HepG2 (cell line): Measurements from ENCODE around the gene CCDC142. TPM values are rescaled to one million over a fixed set of nuclear protein-coding genes. Genes with fewer than 3 reads are reported as not detected.

ENCODE experiments used
- ETV5 ChIP-seq: IDR thresholded peaks from 2 replicates; pipeline ENCODE4 v1.6.1; 2018; ENCODE audit warnings: missing biosample characterization, missing genetic modification reagents, inconsistent platforms, borderline replicate concordance
- FUBP1 ChIP-seq: sonication (generic); formaldehyde crosslinking; IDR thresholded peaks from 2 replicates; pipeline ENCODE4 v1.5.1; 2020; ENCODE audit warnings: missing genetic modification reagents, mild to moderate bottlenecking, borderline replicate concordance
- HMG20B ChIP-seq: conservative IDR thresholded peaks from 2 replicates; pipeline ENCODE4 v1.6.1; 2016; ENCODE audit warnings: missing genetic modification reagents, missing compliant biosample characterization
- IKZF1 ChIP-seq: fragments of 450-650 bp; IDR thresholded peaks from 2 replicates; pipeline ENCODE4 v1.7.1; 2016
- KDM3A ChIP-seq: IDR thresholded peaks from 2 replicates; pipeline ENCODE4 v1.6.1; 2018; ENCODE audit warnings: low read depth, missing compliant biosample characterization
- MAX ChIP-seq: IDR thresholded peaks from 2 replicates; pipeline ENCODE4 v1.6.1; 2012; ENCODE audit warnings: inconsistent platforms
- SNAPC5 ChIP-seq: sonication (generic); formaldehyde crosslinking; IDR thresholded peaks from 2 replicates; pipeline ENCODE4 v1.8.1; 2023; ENCODE audit warnings: mild to moderate bottlenecking, missing genetic modification reagents, borderline replicate concordance
- TFE3 ChIP-seq: IDR thresholded peaks from 2 replicates; pipeline ENCODE4 v1.6.1; 2016
- ZBTB20 ChIP-seq: sonication (generic); formaldehyde crosslinking; IDR thresholded peaks from 2 replicates; pipeline ENCODE4 v1.8.1; 2023; ENCODE audit warnings: missing genetic modification reagents, low read depth, mild to moderate bottlenecking, borderline replicate concordance
- ZBTB34 ChIP-seq: sonication (generic); formaldehyde crosslinking; IDR thresholded peaks from 2 replicates; pipeline ENCODE4 v1.8.0; 2022; ENCODE audit warnings: mild to moderate bottlenecking, missing genetic modification reagents
- ZNF225 ChIP-seq: sonication (generic); formaldehyde crosslinking; IDR thresholded peaks from 2 replicates; pipeline ENCODE4 v1.4.0; 2020; ENCODE audit warnings: mild to moderate bottlenecking, missing genetic modification reagents
- ZNF383 ChIP-seq: sonication (generic); formaldehyde crosslinking; IDR thresholded peaks from 2 replicates; pipeline ENCODE4 v1.4.0; 2020; ENCODE audit warnings: missing genetic modification reagents, mild to moderate bottlenecking, borderline replicate concordance
- ZNF639 ChIP-seq: conservative IDR thresholded peaks from 2 replicates; pipeline ENCODE4 v1.6.1; 2018; ENCODE audit warnings: missing genetic modification reagents
- ZNF687 ChIP-seq: sonication (generic); formaldehyde crosslinking; IDR thresholded peaks from 2 replicates; pipeline ENCODE4 v1.5.1; 2020; ENCODE audit warnings: mild to moderate bottlenecking, missing genetic modification reagents, moderate library complexity
- ZNF768 ChIP-seq: sonication (generic); formaldehyde crosslinking; IDR thresholded peaks from 2 replicates; pipeline ENCODE4 v1.4.0; 2020; ENCODE audit warnings: missing genetic modification reagents
- ZNF816 ChIP-seq: sonication (generic); formaldehyde crosslinking; IDR thresholded peaks from 2 replicates; pipeline ENCODE4 v1.8.0; 2022; ENCODE audit warnings: missing genetic modification reagents, mild to moderate bottlenecking, borderline replicate concordance
- polyA plus RNA-seq, 8 experiments: library from polyadenylated mRNA; depleted of rRNA in 3 of 8; stranded (reverse) in 7 of 8; unstranded in 1 of 8; fragments of >200 nt; fragmentation: Illumina TruSeq in 4 of 8; extraction: Trizol in 4 of 8; gene quantifications; 2 replicates each; pipeline versions ENCODE4 v1.2.1 to v1.2.3, GENCODE V29; 2011 to 2016; ENCODE audit warnings: low read depth in 4 of 8, missing spikeins in 1 of 8, mixed read lengths in 1 of 8; ENCODE audit not compliant: insufficient read depth in 1 of 8
- total RNA-seq, 5 experiments: library from RNA; depleted of rRNA; stranded (reverse); fragments of >200 nt; fragmentation: Illumina TruSeq; extraction: Trizol; gene quantifications; 2 replicates each; pipeline ENCODE4 v1.2.3, GENCODE V29; 2016; ENCODE audit warnings: low read depth in 1 of 5

Gene CCDC142
- total and polyA plus RNA-seq, 2 of the 13 experiments (the other 11 are each of a cell fraction or from before 2014, with no cell fraction given) = 14.7 to 30.4 TPM

GRCh38 chr2:74512744-74513604, 30.2 kb upstream of the CCDC142 start (continued):
- TF ChIP-seq ZBTB34 (CRISPR knock-in tag) (no peak), KDM3A (CRISPR knock-in tag) (peak; percentile 58; the same call in 1 of the 2 replicates), ZNF383 (CRISPR knock-in tag) (no peak), ZBTB20 (peak; percentile 43; the same call in 1 of the 2 replicates), HMG20B (CRISPR knock-in tag) (0 out of 2 replicates have a peak, but pooled peaks have one; percentile 8), ZNF639 (CRISPR knock-in tag) (no peak), TFE3 (CRISPR knock-in tag) (peak; percentile 35; the same call in 1 of the 2 replicates), MAX (peak; percentile 75), FUBP1 (CRISPR knock-in tag) (no peak), ZNF816 (CRISPR knock-in tag) (no peak), ZNF687 (CRISPR knock-in tag) (peak; percentile 83), SNAPC5 (CRISPR knock-in tag) (peak; percentile 60; the same call in 1 of the 2 replicates), ZNF225 (CRISPR knock-in tag) (0 out of 2 replicates have a peak, but pooled peaks have one; percentile 9), IKZF1 (no peak), ZNF768 (CRISPR knock-in tag) (peak; percentile 68; the same call in 1 of the 2 replicates), ETV5 (CRISPR knock-in tag) (no peak; the same call in none of the 2 replicates)
